ENCODE measurements around the gene PEAK1. TPM values are rescaled to one million over a fixed set of nuclear protein-coding genes. Genes with fewer than 3 reads are reported as not detected.

The PEAK1 gene
- total and polyA plus RNA-seq, 9 of the 15 experiments (the other 6 are each of a cell fraction or from before 2014, with no cell fraction given), result 0.99 to 22.4 (median 10.8) TPM

GRCh38 chr15:77098572-77098971 lies 321.3 kb downstream of the PEAK1 start:
- H3K36me3 ChIP-seq (ENCODE audit: control insufficient read depth, insufficient read depth, low read length), result no peaks in the 10 kb centered on the region
- intact Hi-C loops (cut with micrococcal nuclease), result loop anchor here (5.0 kb wide), 1 partner anchor 71 kb away; no protein-coding TSS in a partner anchor
- H3K9me1 ChIP-seq (ENCODE audit: control insufficient read depth, insufficient read depth, low read length), result no peaks in the 10 kb centered on the region
- no peaks in the 10 kb centered on the region for H3K9me3 ChIP-seq (replicated peaks; ENCODE audit: control insufficient read depth, insufficient read depth, low read depth, low read length)
- in situ Hi-C loops (cut with MboI), result no loop called here
- 14% methylated on average over 4 of the region's 4 CpGs for WGBS (ENCODE audit: insufficient coverage, low coverage, missing lambda C conversion rate)
- H3K27me3 ChIP-seq (ENCODE audit: control insufficient read depth in 2 of 2, insufficient read depth in 2 of 2, low read length in 2 of 2), result peaks cover 0 to 32% of the 10 kb centered on the region in 2 experiments; a peak in 3 of 5 replicates
- ATAC-seq (no peak), FAIRE-seq (no peak), DNase-seq (ENCODE audit: extremely low read depth in 1 of 4, low spot score in 3 of 4) (no peak)
- H3K9ac ChIP-seq (ENCODE audit: insufficient read depth in 1 of 2, low read depth in 2 of 2, low read length in 2 of 2), result no peak overlapping the region
- H2AFZ ChIP-seq (ENCODE audit: low read depth, low read length), result no peak overlapping the region
- no peak overlapping the region for H3K4me2 ChIP-seq (ENCODE audit: insufficient read depth, low read length)
- CTCF ChIA-PET (ENCODE audit: low intra/inter-chr PET ratio), result no interaction called here
- no peak overlapping the region for H3K27ac ChIP-seq (ENCODE audit: extremely low read depth, low read depth, low read length)
- H3K4me1 ChIP-seq (replicated peaks in 1 of 2; ENCODE audit: control insufficient read depth in 2 of 2, insufficient read depth in 2 of 2, low read length in 2 of 2), result no peaks in the 10 kb centered on the region
- H3K79me2 ChIP-seq (ENCODE audit: control insufficient read depth, insufficient read depth, low read length), result no peaks in the 10 kb centered on the region
- BruUV-seq (replicated peaks), result no TSS peak
- H3K4me3 ChIP-seq, result no peak overlapping the region
- POLR2A ChIA-PET, result no interaction called here
- H4K20me1 ChIP-seq (replicated peaks; ENCODE audit: control insufficient read depth, insufficient read depth, low read length), result peaks cover 4% of the 10 kb centered on the region; the same call in 1 of the 2 replicates
- TF ChIP-seq, protein P1, sequence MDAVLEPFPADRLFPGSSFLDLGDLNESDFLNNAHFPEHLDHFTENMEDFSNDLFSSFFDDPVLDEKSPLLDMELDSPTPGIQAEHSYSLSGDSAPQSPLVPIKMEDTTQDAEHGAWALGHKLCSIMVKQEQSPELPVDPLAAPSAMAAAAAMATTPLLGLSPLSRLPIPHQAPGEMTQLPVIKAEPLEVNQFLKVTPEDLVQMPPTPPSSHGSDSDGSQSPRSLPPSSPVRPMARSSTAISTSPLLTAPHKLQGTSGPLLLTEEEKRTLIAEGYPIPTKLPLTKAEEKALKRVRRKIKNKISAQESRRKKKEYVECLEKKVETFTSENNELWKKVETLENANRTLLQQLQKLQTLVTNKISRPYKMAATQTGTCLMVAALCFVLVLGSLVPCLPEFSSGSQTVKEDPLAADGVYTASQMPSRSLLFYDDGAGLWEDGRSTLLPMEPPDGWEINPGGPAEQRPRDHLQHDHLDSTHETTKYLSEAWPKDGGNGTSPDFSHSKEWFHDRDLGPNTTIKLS (IDR thresholded peaks at IDR 0.05; ENCODE audit: borderline replicate concordance, low read depth), result no peak
- no peak for TF ChIP-seq RHOXF2B (CRISPR knock-in tag; conservative IDR thresholded peaks at IDR 0.05)
- TF ChIP-seq L3MBTL2 (IDR thresholded peaks at IDR 0.05), result no peak
- no peak for TF ChIP-seq BDP1 (IDR thresholded peaks at IDR 0.05; ENCODE audit: insufficient read depth, insufficient read length)
- TF ChIP-seq ZNF408 (CRISPR knock-in tag; IDR thresholded peaks at IDR 0.05; ENCODE audit: low read depth), result no peak
- TF ChIP-seq ZBTB7A (IDR thresholded peaks at IDR 0.05; ENCODE audit: borderline replicate concordance, control insufficient read depth, low read depth, low read length), result no peak
- no peak for TF ChIP-seq ZNF584 (CRISPR knock-in tag; IDR thresholded peaks at IDR 0.05; ENCODE audit: low read depth)
- no peak for TF ChIP-seq HMG20B (CRISPR knock-in tag; IDR thresholded peaks at IDR 0.05)
- TF ChIP-seq, protein P2, sequence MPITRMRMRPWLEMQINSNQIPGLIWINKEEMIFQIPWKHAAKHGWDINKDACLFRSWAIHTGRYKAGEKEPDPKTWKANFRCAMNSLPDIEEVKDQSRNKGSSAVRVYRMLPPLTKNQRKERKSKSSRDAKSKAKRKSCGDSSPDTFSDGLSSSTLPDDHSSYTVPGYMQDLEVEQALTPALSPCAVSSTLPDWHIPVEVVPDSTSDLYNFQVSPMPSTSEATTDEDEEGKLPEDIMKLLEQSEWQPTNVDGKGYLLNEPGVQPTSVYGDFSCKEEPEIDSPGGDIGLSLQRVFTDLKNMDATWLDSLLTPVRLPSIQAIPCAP (CRISPR knock-in tag; IDR thresholded peaks at IDR 0.05; ENCODE audit: borderline replicate concordance), result no peak
- TF ChIP-seq, protein P3, sequence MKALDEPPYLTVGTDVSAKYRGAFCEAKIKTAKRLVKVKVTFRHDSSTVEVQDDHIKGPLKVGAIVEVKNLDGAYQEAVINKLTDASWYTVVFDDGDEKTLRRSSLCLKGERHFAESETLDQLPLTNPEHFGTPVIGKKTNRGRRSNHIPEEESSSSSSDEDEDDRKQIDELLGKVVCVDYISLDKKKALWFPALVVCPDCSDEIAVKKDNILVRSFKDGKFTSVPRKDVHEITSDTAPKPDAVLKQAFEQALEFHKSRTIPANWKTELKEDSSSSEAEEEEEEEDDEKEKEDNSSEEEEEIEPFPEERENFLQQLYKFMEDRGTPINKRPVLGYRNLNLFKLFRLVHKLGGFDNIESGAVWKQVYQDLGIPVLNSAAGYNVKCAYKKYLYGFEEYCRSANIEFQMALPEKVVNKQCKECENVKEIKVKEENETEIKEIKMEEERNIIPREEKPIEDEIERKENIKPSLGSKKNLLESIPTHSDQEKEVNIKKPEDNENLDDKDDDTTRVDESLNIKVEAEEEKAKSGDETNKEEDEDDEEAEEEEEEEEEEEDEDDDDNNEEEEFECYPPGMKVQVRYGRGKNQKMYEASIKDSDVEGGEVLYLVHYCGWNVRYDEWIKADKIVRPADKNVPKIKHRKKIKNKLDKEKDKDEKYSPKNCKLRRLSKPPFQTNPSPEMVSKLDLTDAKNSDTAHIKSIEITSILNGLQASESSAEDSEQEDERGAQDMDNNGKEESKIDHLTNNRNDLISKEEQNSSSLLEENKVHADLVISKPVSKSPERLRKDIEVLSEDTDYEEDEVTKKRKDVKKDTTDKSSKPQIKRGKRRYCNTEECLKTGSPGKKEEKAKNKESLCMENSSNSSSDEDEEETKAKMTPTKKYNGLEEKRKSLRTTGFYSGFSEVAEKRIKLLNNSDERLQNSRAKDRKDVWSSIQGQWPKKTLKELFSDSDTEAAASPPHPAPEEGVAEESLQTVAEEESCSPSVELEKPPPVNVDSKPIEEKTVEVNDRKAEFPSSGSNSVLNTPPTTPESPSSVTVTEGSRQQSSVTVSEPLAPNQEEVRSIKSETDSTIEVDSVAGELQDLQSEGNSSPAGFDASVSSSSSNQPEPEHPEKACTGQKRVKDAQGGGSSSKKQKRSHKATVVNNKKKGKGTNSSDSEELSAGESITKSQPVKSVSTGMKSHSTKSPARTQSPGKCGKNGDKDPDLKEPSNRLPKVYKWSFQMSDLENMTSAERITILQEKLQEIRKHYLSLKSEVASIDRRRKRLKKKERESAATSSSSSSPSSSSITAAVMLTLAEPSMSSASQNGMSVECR (CRISPR knock-in tag; IDR thresholded peaks at IDR 0.05), result no peak
- TF ChIP-seq BMI1 (IDR thresholded peaks at IDR 0.05; ENCODE audit: low read length), result no peak
- TF ChIP-seq HNRNPL (IDR thresholded peaks at IDR 0.05; ENCODE audit: low read depth, low read length), result no peak
- TF ChIP-seq, protein P4, sequence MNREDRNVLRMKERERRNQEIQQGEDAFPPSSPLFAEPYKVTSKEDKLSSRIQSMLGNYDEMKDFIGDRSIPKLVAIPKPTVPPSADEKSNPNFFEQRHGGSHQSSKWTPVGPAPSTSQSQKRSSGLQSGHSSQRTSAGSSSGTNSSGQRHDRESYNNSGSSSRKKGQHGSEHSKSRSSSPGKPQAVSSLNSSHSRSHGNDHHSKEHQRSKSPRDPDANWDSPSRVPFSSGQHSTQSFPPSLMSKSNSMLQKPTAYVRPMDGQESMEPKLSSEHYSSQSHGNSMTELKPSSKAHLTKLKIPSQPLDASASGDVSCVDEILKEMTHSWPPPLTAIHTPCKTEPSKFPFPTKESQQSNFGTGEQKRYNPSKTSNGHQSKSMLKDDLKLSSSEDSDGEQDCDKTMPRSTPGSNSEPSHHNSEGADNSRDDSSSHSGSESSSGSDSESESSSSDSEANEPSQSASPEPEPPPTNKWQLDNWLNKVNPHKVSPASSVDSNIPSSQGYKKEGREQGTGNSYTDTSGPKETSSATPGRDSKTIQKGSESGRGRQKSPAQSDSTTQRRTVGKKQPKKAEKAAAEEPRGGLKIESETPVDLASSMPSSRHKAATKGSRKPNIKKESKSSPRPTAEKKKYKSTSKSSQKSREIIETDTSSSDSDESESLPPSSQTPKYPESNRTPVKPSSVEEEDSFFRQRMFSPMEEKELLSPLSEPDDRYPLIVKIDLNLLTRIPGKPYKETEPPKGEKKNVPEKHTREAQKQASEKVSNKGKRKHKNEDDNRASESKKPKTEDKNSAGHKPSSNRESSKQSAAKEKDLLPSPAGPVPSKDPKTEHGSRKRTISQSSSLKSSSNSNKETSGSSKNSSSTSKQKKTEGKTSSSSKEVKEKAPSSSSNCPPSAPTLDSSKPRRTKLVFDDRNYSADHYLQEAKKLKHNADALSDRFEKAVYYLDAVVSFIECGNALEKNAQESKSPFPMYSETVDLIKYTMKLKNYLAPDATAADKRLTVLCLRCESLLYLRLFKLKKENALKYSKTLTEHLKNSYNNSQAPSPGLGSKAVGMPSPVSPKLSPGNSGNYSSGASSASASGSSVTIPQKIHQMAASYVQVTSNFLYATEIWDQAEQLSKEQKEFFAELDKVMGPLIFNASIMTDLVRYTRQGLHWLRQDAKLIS (CRISPR knock-in tag; IDR thresholded peaks at IDR 0.05), result no peak

Measured in K562 (cell line).